ENCODE measurements around the gene PLXNA2.

PLXNA2 gene

DNA sequence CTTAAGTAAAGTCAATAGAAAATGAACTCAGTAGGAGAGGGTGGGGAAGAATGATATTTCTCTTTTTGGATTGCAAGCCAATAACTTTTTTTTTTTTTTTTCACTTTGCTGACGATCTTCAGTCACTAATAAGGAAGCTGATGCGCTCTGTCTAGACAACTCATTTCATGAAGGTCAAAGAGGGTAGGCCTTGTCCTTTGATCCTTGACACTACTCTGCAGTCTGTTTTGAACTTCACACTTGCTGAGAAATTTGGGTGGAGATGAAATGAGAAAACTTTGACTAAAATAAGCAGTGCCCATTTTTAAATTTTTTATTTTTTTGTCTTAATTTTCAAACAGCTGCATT, 20.9 kb upstream of the PLXNA2 start:
- DNase-seq (ENCODE audit: low read depth) = no peak

DNA sequence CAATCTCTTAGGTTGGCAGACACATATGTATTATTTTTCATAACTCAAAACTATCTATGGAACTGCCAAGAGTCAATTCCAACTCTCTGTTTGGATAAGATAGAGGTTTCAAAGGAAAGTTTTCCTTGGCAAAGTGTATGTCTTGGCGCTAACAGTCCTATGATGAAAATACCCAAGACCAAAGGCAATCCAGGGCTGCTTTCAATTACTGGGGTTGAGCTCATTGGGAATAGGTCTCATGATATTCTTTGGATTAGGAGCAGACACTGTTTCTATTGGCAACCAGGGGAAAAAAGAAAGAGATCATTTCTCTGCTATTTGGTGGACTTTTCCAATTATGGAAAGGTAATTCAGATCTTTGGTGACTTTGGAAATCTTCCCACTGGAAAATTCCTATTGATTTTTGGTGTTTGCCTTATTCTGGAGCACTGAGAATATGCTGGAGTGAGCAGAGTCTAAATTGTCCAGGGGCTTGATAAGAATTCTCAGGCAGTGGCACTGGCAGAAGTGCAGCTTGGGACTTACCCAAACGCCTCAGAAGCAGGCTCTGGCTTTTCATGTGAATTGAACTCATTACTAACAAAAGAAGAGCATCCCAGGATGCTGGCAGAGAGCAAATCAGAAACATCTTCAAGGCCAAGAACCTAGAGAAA, 20.4 kb upstream of the PLXNA2 start:
- no peak for DNase-seq (ENCODE audit: low read depth)

DNA sequence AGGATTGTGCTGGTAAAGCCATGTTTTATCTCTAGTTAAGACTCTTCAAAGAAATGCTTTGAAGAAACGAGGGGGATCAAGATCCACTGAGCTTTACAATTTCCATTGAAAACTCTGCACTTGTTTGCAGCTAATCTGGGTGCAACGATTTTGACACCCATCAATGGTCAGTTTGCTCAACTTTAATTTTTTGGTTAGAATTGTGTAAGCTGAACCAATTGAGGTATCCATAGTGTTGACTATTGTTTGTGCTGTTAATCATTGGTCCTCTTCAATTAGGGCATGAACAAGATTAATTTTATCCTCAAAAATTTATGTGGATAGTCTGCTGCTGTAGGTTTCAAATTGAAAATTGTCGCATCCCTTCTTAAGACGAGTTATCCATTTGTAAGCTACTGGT, 17.7 kb upstream of the PLXNA2 start:
- DNase-seq (ENCODE audit: low read depth) = no peak

DNA sequence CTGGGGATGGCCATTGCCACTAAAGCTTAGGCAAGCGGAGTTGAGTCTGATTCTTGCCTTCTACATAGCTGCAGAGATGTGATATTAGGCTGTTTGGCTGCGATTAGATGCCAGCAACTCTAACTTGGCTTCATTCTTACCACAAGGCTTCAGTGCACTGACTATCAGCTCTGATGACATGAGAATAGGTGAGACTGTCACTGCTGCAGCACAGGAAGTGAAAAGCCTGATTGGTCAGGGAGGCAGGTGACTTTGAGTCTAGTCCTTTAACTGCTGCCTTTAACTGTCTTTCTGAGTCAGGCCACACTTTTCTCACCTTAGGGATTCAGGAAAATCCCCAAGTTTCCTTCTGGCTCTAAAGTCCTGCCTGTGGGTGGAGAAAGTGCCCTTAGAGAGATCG, 14.1 kb upstream of the PLXNA2 start:
- DNase-seq (ENCODE audit: low read depth) = no peak

DNA sequence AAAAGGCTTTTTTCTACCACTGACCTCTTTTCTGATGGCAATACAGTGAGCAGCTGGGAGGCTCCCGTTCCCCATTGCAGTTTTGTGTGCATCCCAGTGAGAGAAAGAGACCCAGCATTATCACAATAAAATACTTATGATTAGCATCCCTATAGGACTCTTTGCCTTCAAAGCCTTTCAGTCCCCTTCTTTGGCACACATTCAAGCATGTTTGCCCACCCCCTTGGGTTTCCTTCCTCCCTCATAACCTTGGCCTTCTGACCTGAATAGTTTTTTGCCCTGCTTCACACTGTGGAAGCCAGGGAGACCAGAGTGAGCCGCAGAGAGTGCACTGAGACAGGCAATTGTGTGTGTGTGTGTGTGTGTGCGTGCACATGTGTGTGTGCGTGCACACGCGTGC, 13.2 kb upstream of the PLXNA2 start:
- no peak for DNase-seq (ENCODE audit: low read depth)

DNA sequence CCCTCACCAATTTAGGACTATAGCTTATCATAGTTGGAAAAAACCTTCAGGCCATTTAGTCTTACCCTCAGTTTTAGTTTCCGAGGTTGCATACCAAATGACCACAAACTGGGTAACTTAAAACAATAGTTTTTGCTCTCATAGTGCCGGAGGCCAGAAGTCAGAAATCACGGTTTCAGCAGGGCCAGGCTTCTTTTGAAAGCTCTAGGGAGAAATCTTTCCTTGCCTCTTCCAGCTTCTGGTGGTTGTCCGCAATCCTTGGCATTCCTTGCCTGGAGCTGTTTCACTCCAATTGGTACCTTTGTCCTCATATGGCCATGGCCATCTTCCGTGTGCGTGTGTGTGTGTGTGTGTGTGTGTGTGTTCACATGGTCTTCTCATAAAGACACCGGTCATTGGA, 12.4 kb upstream of the PLXNA2 start:
- DNase-seq (ENCODE audit: low read depth) = no peak

DNA sequence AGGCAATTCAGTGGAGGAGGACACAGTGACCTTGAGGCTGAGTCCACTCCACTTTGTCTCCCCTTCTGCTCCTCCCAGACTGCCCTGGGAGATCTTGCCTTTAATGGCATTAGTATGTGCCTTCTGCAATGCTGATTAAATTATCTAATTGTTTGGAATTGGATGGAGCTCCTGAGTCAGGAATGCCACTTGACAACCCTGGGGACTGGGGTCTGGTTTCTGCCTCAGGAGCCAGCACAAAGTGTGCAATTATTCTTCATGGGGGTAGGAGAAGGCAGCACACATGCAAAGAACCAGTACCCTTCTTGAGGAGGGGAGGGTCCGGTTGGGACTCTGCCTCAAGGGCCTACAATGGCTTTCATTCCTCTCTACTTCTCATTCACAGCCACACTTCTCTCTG, 11.9 kb upstream of the PLXNA2 start:
- DNase-seq (ENCODE audit: low read depth) = no peak

DNA sequence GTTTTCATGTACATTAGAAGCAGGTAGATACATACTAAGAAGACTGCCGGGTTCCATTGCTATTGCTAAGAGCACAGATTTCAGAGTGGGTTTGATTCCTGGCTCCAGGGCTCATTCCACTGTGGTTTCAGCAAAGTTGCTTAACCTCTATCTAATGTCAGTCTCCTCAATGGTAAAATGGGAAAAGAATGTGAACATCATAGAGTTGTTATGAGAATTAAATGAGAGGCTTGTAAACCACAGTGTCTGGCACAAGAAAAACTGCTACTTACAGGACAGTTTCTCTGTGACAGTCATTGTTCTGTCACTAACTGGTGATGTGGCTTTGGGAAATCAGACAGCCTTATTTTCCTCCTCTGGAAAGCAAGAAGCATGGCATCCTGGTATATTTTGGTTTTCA, 10.7 kb upstream of the PLXNA2 start:
- no peak for DNase-seq (ENCODE audit: low read depth)

DNA sequence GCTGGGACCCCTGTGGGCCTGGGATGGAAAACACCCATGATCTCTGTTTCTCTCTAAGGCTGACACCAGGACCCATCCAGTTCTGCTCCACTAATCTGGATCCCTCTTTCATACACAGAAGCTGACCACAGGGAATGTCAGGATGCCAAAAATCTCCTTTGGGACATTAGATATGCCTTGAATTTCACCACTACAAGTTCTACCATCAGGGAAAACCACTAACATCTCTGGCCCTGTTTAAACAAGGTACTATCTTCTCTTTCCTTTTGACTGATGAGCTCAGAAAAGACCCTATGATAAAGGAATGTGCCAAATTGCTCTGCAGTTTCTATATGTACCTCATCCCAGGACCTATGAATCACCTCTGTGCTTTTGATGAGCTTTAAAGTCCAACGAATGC, 10.2 kb upstream of the PLXNA2 start:
- no peak for DNase-seq (ENCODE audit: low read depth)

DNA sequence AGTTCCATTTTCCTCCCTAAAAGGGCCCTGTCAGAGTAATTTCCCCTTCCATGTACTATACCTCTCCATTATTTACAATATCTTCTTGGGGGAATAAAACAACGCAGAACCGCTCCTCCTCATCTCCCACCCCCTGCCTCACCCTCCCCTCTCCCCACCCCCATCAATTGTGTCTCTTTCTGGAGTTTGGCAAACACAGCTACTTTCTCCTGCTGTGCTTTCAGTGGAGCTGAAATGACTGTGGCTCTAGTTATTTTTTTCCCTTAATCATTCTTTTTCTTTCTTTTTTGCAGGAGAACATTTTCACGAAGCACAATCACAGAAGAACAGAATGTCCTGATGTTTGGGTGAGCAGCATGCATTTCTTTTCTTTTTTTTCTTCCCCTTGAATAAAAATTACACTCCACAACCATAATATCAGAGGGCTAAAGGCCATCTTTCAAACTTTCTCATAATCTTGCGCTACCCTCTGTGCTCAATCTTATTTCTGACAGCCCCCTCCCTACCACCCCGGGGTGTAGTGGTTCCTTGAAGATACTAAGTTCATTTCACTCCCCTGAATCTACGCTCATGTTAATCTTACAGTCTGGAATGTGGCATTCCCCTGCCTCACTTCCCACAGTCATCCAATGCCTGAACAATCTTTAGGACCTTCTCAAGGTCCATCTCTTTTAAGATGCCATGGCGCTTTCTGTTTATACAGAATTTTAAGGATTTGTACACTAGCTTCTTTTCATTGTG, 8.8 kb upstream of the PLXNA2 start:
- DNase-seq (ENCODE audit: low read depth) = no peak

DNA sequence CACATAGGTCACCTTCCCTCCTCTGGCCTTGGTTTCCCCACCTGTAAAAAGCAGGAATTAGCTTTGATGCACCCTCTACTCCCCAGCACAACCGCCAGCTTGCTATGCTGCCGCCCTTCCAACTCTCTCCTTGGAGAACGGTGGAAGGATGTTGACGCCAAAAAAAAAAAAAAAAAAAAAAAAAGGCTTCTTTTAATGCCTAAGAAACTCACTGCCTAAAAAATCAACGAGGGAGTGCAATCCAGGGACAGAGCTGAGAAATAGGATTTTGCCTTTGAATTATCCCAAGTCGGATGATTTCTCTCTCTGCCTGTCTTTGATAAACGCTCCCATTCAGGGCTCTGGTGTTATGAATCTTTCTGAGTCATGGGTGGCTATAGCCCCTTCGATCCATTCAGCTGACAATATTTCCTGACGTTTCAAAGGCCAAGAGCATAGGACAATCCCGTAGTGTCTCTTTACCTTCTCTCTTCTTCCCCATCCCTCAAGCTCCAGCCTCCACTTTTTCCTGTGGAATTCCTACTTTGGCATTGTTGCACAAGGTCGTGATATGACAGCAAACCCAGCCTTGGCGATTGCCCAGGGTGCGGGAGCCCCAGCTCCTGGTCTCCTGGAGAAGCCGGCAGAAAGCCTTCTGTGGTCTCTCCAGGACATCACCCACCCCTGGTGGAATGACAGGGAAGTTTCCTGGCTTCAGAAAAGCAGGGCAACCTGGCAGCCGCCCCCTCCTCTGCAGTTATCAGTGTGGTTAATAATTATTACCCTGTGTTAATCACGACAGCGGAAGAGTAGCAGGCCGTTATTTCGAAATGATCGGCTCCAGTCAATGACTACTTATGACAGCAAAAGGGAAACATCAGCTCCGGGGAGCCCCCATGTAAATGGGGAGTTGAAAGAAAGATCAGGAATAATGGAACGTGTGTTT, 8.0 kb upstream of the PLXNA2 start:
- DNase-seq (ENCODE audit: low read depth) = no peak

DNA sequence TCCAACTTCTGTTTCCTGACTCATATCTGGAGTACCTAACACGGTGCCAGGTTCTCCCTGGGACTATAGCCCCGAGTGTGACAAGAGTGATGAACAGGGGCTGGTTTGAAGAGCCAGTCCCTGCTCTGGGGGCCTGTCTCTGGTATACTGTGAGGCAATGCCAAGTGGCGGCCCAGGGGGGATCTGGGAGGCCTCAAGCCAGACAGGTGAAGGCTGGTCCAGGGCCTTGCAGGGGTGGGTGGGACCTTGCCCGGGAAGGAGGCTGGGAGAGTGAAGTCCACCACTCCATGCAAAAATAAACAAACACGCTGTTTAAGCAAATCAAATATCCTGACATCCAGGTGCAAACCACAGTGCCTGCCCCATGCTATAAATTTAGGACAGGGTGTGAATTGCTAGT, 6.8 kb upstream of the PLXNA2 start:
- no peak for DNase-seq (ENCODE audit: low read depth)

DNA sequence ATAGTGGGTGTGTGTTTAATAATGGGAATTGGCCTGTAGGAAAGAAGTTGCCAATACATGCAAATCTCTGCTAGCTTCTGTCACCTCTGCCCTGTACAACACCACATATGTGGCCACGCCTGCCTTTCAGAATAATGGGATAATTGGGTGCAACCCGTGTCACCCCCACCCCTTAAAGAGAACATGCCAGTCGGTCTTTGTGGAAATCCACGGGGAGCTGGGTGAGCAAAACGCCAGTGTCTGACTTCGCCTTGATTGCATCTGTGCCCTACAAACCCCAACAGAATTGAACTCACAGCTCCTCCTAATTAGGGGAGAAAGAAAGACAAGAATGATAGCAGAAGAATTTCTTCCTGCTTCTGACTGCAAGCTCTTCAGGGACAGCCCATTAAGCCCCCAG, 6.4 kb upstream of the PLXNA2 start:
- no peak for DNase-seq (ENCODE audit: low read depth)

DNA sequence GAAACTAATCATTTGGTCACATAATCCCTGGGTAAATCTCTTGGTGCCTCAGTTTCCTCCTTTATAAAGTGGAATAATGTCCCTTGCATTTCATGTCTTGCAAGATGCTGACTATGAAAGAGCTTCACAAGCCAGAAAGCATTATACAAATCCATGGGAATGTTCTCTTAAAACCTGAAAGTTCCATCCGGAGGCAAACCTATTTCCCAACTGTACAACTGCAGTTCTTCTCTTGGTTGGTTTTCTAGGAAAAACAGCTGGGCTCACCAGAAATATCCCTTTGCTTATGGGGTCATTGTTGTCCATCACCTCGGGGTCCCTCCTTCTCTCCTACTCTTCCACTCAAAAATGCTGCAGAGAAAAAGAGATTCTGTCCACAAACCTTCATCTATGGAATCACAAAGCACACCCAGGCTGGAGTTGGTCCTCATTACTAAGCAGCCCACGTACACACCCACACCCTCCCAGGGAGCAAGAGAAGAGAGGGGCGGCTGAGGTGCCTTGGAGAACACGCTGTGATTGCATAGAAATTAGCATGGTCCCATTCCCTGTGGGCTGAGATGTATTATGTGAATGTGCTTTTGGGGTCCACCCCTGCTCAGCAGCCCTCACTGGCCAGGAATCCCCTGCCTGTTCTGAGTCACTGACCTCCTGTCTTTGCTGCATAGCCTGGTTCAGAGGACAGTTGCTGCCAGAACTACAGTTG, 5.0 kb upstream of the PLXNA2 start:
- no peak for DNase-seq (ENCODE audit: low read depth)

DNA sequence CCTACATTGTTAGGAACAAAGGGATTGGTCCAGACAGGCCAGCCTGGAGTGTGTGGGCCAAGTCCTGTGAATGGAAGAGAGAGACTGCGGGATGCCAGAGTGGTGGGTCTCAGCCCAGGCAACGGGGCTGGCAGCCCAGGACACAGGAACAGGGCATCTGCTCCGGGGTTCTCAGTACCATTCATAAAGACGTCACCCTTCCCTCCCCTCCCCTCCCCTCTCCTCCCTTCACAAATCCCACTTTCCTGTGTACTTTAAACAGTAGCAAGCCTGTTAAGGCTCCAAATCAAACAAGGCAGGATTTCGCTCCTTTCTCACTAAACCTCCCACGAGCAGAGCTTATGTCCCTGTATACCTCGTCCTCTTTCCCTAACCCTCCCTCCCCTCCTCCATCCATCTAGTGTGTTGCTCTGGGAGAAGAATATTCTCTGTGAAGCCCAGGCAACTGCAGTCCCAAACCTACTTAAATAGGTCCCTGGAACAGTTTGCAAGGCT, 4.2 kb upstream of the PLXNA2 start:
- DNase-seq (ENCODE audit: low read depth) = no peak

DNA sequence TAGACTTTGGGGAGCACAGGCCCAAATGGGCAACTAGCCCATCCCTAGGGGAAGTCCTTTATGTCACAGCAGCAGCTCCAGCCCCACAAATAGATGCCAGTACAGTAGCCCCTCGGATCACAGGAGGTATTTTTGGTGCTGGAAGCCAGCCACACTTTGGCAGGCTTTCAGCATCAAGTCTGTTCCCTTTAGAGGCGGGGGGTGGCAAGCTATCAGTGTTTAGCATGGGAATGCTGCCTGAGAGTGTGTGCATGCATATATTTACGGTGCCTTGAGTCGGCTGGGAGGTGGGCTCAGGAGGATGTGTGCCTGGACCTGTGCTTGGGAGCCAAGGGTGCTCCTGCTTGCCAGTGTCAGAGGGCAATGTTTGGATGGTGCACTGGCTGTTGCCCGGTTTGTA, 3.5 kb upstream of the PLXNA2 start:
- DNase-seq (ENCODE audit: low read depth) = no peak

DNA sequence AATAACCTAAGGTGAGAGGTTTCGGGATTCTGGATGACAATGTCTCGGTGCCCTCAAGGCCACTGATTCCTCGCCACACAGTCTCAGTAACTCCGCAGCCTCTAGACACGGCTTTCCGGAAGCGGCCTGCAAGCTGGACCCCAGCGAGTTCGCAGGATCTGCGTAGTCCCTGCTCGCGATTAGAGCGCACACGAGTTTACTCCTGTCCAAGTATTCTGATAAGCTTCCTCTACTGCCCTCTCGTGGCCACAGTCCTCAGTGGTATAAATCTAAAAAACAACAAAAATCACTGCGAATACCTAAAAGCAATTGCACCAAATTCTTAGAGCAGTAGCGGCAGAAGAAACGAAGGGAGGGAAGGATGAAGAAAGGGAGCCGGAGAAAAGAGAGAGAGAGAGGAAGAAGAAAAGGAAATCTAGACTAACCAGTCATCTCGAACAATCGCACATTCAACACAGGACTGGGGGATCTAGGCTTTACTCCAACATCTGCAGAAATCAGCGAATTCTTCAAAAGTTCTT, 1.1 kb upstream of the PLXNA2 start:
- peak; percentile 62 for DNase-seq (ENCODE audit: low read depth)

DNA sequence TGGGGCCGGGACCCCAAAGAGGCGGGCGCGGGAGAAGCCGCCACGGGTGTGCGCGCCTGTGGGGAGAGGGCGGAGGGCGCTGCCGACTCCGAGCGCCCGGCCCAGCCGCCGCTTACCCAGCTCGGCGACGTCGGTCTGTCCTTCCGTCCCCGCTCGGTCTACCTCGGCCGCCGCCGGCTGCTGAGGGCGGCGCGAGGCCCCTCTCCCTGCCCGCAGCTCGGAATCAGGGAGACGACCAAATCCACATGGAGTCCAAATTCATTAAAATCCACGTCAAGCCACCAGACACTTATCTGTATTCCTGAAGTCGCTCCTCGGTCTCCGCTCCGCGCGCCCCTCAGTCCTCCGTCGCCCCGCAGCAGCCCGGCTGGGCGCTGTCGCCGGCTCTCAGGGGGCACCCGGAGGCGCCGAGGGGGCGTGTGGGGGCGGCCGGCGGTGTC, 637 bp downstream of the PLXNA2 start:
- no peak for DNase-seq (ENCODE audit: low read depth)

DNA sequence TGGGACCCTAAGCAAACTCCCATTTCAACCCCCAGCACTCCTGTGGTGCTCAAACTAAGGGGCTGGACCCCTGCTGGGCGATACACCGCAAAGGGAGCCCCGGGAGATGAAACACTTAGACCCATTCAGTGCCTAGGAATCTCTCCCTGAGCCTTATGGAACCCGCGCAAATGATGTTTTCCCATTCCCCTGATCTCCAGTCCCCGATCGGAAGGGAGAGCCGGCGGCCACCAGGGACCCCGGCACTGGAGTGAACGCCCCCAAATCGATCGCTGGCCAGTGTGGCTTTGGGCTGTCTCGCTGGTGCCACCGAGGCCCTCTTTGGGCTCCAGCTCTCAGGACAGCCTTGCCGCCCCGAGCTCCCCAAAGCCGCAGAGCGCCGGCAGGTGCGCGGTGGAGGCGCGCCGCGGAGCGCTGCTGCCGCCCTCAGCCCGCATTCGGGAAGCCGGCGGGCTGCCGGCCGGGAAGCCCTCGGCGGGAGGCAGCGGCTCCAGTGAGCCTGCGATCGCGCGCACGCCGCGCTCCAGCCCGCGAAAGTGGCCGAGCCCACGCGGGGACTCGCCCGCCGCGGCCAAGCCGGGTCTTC, 1.1 kb downstream of the PLXNA2 start:
- no peak for DNase-seq (ENCODE audit: low read depth)

DNA sequence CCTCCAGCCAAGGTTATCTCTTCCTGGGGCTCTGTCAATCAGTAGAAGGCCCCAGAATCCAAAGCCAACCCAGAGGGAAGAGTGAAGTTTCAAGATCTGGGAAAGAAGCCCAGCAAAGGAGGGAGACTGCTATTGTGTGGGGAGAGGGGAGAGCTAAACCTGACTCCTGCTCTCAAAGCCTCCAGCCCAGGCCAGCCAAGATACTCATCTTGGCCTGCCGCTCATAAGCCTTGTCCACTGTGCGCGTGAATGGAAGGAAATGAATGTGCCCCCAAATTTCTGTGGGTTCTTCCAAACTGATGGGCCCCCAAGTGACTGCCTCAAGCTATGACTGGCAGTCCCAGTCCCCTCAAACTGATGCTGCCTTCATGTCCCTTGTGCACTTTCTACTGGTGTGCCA, 2.0 kb downstream of the PLXNA2 start:
- no peak for DNase-seq (ENCODE audit: low read depth)

DNA sequence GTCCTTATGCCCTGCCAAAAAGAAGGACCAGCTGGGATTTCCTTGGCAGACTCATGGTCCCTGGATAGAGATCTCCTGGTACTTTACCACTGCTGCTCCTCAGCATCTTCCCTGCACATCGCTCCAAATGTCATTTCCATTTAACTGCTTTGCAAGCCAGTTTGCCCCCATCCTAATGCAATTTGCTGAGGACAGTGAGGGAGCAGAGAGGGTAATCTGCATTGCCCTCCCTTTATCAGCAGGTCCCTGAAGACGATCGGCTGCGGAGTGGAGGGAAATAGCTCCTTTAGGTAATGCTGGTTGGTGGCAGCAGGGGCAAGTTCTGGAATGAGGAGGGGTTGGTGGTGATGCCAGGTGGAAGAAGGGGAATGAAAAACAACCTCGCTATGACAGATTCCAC, 2.7 kb downstream of the PLXNA2 start:
- DNase-seq (ENCODE audit: low read depth) = no peak
